ENCODE measurements around the gene BANF2. TPM values are rescaled to one million over a fixed set of nuclear protein-coding genes. Genes with fewer than 3 reads are reported as not detected.

Gene BANF2
- total RNA-seq, 2 donors from 2014 or later: not detected

DNA sequence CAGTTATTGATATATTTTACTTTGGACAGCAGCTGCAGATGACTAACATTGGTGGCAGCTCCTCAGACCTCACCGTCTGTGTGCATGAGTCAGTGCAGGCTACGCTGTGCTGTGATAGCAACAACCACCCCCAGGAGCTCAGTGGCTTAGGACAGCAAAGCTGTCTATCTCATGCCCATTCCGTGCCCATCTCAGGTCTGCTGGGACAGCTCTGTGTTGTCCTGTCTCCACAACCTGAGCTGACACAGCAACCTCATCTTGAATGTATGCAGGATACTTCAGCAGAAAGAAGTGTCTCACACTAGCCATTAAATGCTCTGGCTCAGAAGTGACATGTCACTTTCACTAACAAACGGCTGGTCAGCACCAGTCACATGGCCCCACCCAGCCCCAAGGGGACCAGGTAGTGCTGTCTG is 47.7 kb downstream of the BANF2 start:
- H3K9ac ChIP-seq (ENCODE audit: extremely low read depth, low read length, poor library complexity, severe bottlenecking): no peak overlapping the region
- no peak overlapping the region for H3K27ac Mint-ChIP-seq

DNA sequence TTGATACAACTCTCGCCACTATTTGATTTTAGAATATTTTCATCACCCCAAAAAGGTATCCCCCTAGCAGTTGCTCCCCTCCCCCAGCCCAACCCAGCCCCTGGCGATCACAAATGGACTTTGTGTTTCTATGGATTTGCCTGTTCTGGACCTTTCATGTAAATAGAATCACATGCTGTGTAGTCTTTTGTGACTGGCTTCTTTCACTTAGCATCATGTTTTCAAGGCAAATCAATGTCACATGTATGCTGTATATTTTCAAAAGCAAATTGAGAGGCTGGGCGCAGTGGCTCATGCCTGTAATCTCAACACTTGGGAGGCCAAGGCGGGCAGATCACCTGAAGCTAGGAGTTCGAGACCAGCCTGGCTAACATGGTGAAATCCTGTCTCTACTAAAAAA is 48.5 kb downstream of the BANF2 start:
- H3K4me1 Mint-ChIP-seq: peaks cover 7% of the 10 kb centered on the region
- Histone ChIP-seq H3K27ac (ENCODE audit: low read depth, low read length) (no peak overlapping the region), H3K4me3 (ENCODE audit: low read length) (no peak overlapping the region), H3K4me1 (ENCODE audit: control insufficient read depth, insufficient read depth, low read length) (no peaks in the 10 kb centered on the region), H3K27me3 (ENCODE audit: control insufficient read depth, insufficient read depth, low read length, poor library complexity, severe bottlenecking) (no peaks in the 10 kb centered on the region), H3K9ac (ENCODE audit: extremely low read depth, low read length, poor library complexity, severe bottlenecking) (no peak overlapping the region), H3K36me3 (ENCODE audit: control insufficient read depth, insufficient read depth, low read length) (no peaks in the 10 kb centered on the region), H3K9me3 (ENCODE audit: control insufficient read depth, low read length) (no peaks in the 10 kb centered on the region)
- H3K9me3 Mint-ChIP-seq: no peaks in the 10 kb centered on the region
- DNase-seq: no peak
- H3K36me3 Mint-ChIP-seq (ENCODE audit: low read depth): no peaks in the 10 kb centered on the region
- TF ChIP-seq, protein P1, sequence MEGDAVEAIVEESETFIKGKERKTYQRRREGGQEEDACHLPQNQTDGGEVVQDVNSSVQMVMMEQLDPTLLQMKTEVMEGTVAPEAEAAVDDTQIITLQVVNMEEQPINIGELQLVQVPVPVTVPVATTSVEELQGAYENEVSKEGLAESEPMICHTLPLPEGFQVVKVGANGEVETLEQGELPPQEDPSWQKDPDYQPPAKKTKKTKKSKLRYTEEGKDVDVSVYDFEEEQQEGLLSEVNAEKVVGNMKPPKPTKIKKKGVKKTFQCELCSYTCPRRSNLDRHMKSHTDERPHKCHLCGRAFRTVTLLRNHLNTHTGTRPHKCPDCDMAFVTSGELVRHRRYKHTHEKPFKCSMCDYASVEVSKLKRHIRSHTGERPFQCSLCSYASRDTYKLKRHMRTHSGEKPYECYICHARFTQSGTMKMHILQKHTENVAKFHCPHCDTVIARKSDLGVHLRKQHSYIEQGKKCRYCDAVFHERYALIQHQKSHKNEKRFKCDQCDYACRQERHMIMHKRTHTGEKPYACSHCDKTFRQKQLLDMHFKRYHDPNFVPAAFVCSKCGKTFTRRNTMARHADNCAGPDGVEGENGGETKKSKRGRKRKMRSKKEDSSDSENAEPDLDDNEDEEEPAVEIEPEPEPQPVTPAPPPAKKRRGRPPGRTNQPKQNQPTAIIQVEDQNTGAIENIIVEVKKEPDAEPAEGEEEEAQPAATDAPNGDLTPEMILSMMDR (conservative IDR thresholded peaks at IDR 0.05): no peak
- H3K4me3 Mint-ChIP-seq: no peak overlapping the region
- H3K27ac Mint-ChIP-seq: no peak overlapping the region
- peaks cover 3% of the 10 kb centered on the region for H3K27me3 Mint-ChIP-seq (ENCODE audit: insufficient read depth)
- 93 to 94% methylated on average over 2 to 5 of the region's 5 CpGs for WGBS, 2 experiments (ENCODE audit: insufficient coverage in 1 of 2, insufficient read length in 1 of 2)

More for the DNA sequence above, 47.7 kb downstream of the BANF2 start:
- DNase-seq: no peak
- no peaks in the 10 kb centered on the region for H3K4me1 ChIP-seq (ENCODE audit: control insufficient read depth, insufficient read depth, low read length)
- WGBS, 2 experiments (ENCODE audit: insufficient coverage in 1 of 2, insufficient read length in 1 of 2): 89% methylated on average over 3 of the region's 4 CpGs
- H3K27me3 ChIP-seq (ENCODE audit: control insufficient read depth, insufficient read depth, low read length, poor library complexity, severe bottlenecking): no peaks in the 10 kb centered on the region
- H3K9me3 ChIP-seq (ENCODE audit: control insufficient read depth, low read length): no peaks in the 10 kb centered on the region
- no peak overlapping the region for H3K4me3 ChIP-seq (ENCODE audit: low read length)
- H3K4me1 Mint-ChIP-seq: peaks cover 1% of the 10 kb centered on the region
- no peaks in the 10 kb centered on the region for H3K36me3 Mint-ChIP-seq (ENCODE audit: low read depth)
- H3K36me3 ChIP-seq (ENCODE audit: control insufficient read depth, insufficient read depth, low read length): no peaks in the 10 kb centered on the region
- H3K9me3 Mint-ChIP-seq: no peaks in the 10 kb centered on the region
- TF ChIP-seq, protein P1 (conservative IDR thresholded peaks at IDR 0.05): no peak
- no peak overlapping the region for H3K4me3 Mint-ChIP-seq
- H3K27ac ChIP-seq (ENCODE audit: low read depth, low read length): no peak overlapping the region
- H3K27me3 Mint-ChIP-seq (ENCODE audit: insufficient read depth): no peaks in the 10 kb centered on the region

DNA sequence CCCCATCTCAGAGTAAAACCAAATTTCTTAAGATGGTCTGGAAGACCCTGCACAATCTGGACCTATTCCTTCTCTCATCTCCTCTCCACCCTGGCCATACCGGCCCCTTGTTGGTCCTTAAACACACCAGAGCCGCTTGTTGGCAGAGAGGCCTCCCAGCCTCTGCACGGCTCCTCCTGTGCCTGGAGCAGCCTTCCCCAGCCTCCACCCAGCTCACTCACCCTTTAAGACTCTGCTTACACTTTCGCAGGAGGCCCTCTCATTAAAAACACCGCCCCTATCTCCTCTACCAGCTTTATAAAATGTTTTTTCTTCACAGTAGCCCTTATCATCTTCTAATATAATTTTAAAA is 49.8 kb downstream of the BANF2 start:
- 70 to 71% methylated on average over 3 to 5 of the region's 5 CpGs for WGBS, 2 experiments (ENCODE audit: insufficient coverage in 1 of 2, insufficient read length in 1 of 2)
- Mint-ChIP-seq H3K27ac (no peak overlapping the region), H3K27me3 (ENCODE audit: insufficient read depth) (peaks cover 16% of the 10 kb centered on the region), H3K36me3 (ENCODE audit: low read depth) (no peaks in the 10 kb centered on the region), H3K4me1 (peaks cover 8% of the 10 kb centered on the region), H3K9me3 (no peaks in the 10 kb centered on the region), H3K4me3 (no peak overlapping the region)
- no peaks in the 10 kb centered on the region for H3K27me3 ChIP-seq (ENCODE audit: control insufficient read depth, insufficient read depth, low read length, poor library complexity, severe bottlenecking)
- H3K36me3 ChIP-seq (ENCODE audit: control insufficient read depth, insufficient read depth, low read length): no peaks in the 10 kb centered on the region
- no peak overlapping the region for H3K9ac ChIP-seq (ENCODE audit: extremely low read depth, low read length, poor library complexity, severe bottlenecking)
- DNase-seq: no peak
- no peak overlapping the region for H3K27ac ChIP-seq (ENCODE audit: low read depth, low read length)
- no peaks in the 10 kb centered on the region for H3K9me3 ChIP-seq (ENCODE audit: control insufficient read depth, low read length)
- no peaks in the 10 kb centered on the region for H3K4me1 ChIP-seq (ENCODE audit: control insufficient read depth, insufficient read depth, low read length)
- no peak overlapping the region for H3K4me3 ChIP-seq (ENCODE audit: low read length)
- TF ChIP-seq, protein P1 (conservative IDR thresholded peaks at IDR 0.05): no peak

Measured in endodermal cell (in vitro differentiated cells).